ENCODE data around the gene CTNND2.
"Not testable (repeated sequence)": the region's sequence is repeated elsewhere in the genome, so short reads cannot be mapped to it uniquely, and the experiment has no call there.

The CTNND2 gene

GRCh38 chr5:11007269-11007870 is 896.9 kb downstream of the CTNND2 start:
- Histone ChIP-seq H3K9ac (ENCODE audit: low read length) (no peak overlapping the region), H3F3A (ENCODE audit: insufficient read depth, low read length) (no peaks in the 10 kb centered on the region), H3K4me1 (ENCODE audit: low read length) (no peaks in the 10 kb centered on the region), H3K36me3 (replicated peaks; ENCODE audit: insufficient read depth, low read length) (no peaks in the 10 kb centered on the region), H3K27ac (ENCODE audit: low read length) (no peak overlapping the region), H3K4me2 (ENCODE audit: low read depth, low read length) (no peak overlapping the region), H3K27me3 (replicated peaks; ENCODE audit: insufficient read depth, low read length) (no peaks in the 10 kb centered on the region), H3K9me3 (replicated peaks; ENCODE audit: insufficient read depth, low read length) (no peaks in the 10 kb centered on the region), H2AFZ (ENCODE audit: low read length) (no peak overlapping the region), H3K9me2 (replicated peaks; ENCODE audit: insufficient read depth, low read length) (no peaks in the 10 kb centered on the region), H3K79me2 (ENCODE audit: low read length) (no peaks in the 10 kb centered on the region), H3K4me3 (ENCODE audit: low read length) (no peak overlapping the region), H4K20me1 (ENCODE audit: insufficient read depth, low read length) (no peaks in the 10 kb centered on the region)
- no peak for DNase-seq
- no peak for TF ChIP-seq EZH2 (optimal IDR thresholded peaks at IDR 0.05; ENCODE audit: low read depth, low read length)
- no peak for TF ChIP-seq CTCF (IDR thresholded peaks at IDR 0.05; ENCODE audit: low read length)
- no peak for TF ChIP-seq EZH2phosphoT487 (IDR thresholded peaks at IDR 0.05; ENCODE audit: low read length)

- H4K20me1 ChIP-seq (ENCODE audit: insufficient read depth, low read length); H3K4me1 ChIP-seq (ENCODE audit: low read length); H3K9me2 ChIP-seq (replicated peaks; ENCODE audit: insufficient read depth, low read length); H3F3A ChIP-seq (ENCODE audit: insufficient read depth, low read length); H3K27ac ChIP-seq (ENCODE audit: low read length); H3K9me3 ChIP-seq (replicated peaks; ENCODE audit: insufficient read depth, low read length); H3K36me3 ChIP-seq (replicated peaks; ENCODE audit: insufficient read depth, low read length); H3K79me2 ChIP-seq (ENCODE audit: low read length); H3K27me3 ChIP-seq (replicated peaks; ENCODE audit: insufficient read depth, low read length); H3K4me3 ChIP-seq (ENCODE audit: low read length); DNase-seq; H3K9ac ChIP-seq (ENCODE audit: low read length); H3K4me2 ChIP-seq (ENCODE audit: low read depth, low read length); H2AFZ ChIP-seq (ENCODE audit: low read length): not testable (repeated sequence)
These were observed 899.7 kb downstream of the CTNND2 start for GRCh38 chr5:11004523-11004922.

GRCh38 chr5:11000515-11001353 is 903.5 kb downstream of the CTNND2 start:
- no peaks in the 10 kb centered on the region for H3K36me3 ChIP-seq (replicated peaks; ENCODE audit: insufficient read depth, low read length)
- H3K9me2 ChIP-seq (replicated peaks; ENCODE audit: insufficient read depth, low read length), result no peaks in the 10 kb centered on the region
- H3F3A ChIP-seq (ENCODE audit: insufficient read depth, low read length), result no peaks in the 10 kb centered on the region
- no peaks in the 10 kb centered on the region for H3K9me3 ChIP-seq (replicated peaks; ENCODE audit: insufficient read depth, low read length)
- H3K9ac ChIP-seq (ENCODE audit: low read length), result no peak overlapping the region
- TF ChIP-seq EZH2 (optimal IDR thresholded peaks at IDR 0.05; ENCODE audit: low read depth, low read length) (no peak), EZH2phosphoT487 (IDR thresholded peaks at IDR 0.05; ENCODE audit: low read length) (no peak), CTCF (IDR thresholded peaks at IDR 0.05; ENCODE audit: low read length) (no peak)
- no peaks in the 10 kb centered on the region for H4K20me1 ChIP-seq (ENCODE audit: insufficient read depth, low read length)
- no peak overlapping the region for H3K27ac ChIP-seq (ENCODE audit: low read length)
- no peaks in the 10 kb centered on the region for H3K27me3 ChIP-seq (replicated peaks; ENCODE audit: insufficient read depth, low read length)
- H2AFZ ChIP-seq (ENCODE audit: low read length), result no peak overlapping the region
- no peak overlapping the region for H3K4me3 ChIP-seq (ENCODE audit: low read length)
- no peak for DNase-seq
- no peaks in the 10 kb centered on the region for H3K79me2 ChIP-seq (ENCODE audit: low read length)
- no peak overlapping the region for H3K4me2 ChIP-seq (ENCODE audit: low read depth, low read length)
- no peaks in the 10 kb centered on the region for H3K4me1 ChIP-seq (ENCODE audit: low read length)

DNA sequence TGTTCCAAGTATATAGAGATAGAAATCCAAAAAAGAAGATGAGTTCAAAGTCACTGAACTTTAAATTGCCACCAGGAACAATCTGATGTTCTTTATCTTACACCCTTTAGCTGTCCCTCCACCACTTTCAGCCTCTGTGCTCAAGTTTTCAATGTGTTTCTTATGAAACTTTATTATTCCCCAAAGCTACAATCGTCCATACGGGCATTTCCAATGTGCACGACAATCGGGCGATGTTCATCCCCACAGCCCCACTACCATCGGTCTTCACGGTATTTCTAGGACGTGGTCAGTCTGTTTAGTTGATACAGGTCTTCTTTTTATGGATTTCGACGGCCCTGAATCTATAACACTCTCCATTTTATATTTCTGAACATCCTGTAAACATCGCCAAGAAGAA is 904.5 kb downstream of the CTNND2 start:
- no peaks in the 10 kb centered on the region for H3K79me2 ChIP-seq (ENCODE audit: low read length)
- H3K27me3 ChIP-seq (replicated peaks; ENCODE audit: insufficient read depth, low read length), result no peaks in the 10 kb centered on the region
- H3F3A ChIP-seq (ENCODE audit: insufficient read depth, low read length), result no peaks in the 10 kb centered on the region
- H2AFZ ChIP-seq (ENCODE audit: low read length), result no peak overlapping the region
- H3K4me2 ChIP-seq (ENCODE audit: low read depth, low read length), result no peak overlapping the region
- H3K4me1 ChIP-seq (ENCODE audit: low read length), result no peaks in the 10 kb centered on the region
- H4K20me1 ChIP-seq (ENCODE audit: insufficient read depth, low read length), result no peaks in the 10 kb centered on the region
- no peak overlapping the region for H3K4me3 ChIP-seq (ENCODE audit: low read length)
- no peak overlapping the region for H3K9ac ChIP-seq (ENCODE audit: low read length)
- no peak for DNase-seq
- H3K9me3 ChIP-seq (replicated peaks; ENCODE audit: insufficient read depth, low read length), result no peaks in the 10 kb centered on the region
- no peaks in the 10 kb centered on the region for H3K9me2 ChIP-seq (replicated peaks; ENCODE audit: insufficient read depth, low read length)
- H3K27ac ChIP-seq (ENCODE audit: low read length), result no peak overlapping the region
- no peaks in the 10 kb centered on the region for H3K36me3 ChIP-seq (replicated peaks; ENCODE audit: insufficient read depth, low read length)
- TF ChIP-seq EZH2phosphoT487 (IDR thresholded peaks at IDR 0.05; ENCODE audit: low read length) (no peak), CTCF (IDR thresholded peaks at IDR 0.05; ENCODE audit: low read length) (no peak), EZH2 (optimal IDR thresholded peaks at IDR 0.05; ENCODE audit: low read depth, low read length) (no peak)
